Thoracic aorta (tissue), 2 donors: ENCODE data around the gene PAGR1. TPM values are rescaled to one million over a fixed set of nuclear protein-coding genes. Genes with fewer than 3 reads are reported as not detected.
A peak's percentile ranks its signal among the peaks of the same experiment; 100 is the strongest.

Source experiments
- ATAC-seq: fragments of 150-250 bp; one replicate; pipeline ENCODE4 v1.8.0; 2017; ENCODE audit warnings: low read depth; ENCODE audit not compliant: insufficient number of reproducible peaks, low FRiP score
- DNase-seq: peaks from one replicate; pipeline ENCODE4 v3.0.0-alpha.2; 2020; ENCODE audit warnings: low spot score
- H3K27ac ChIP-seq, 2 donors: fragments of 200-600 bp; sonication (generic); 1 replicate in 1 of 2; 2 replicates in 1 of 2; pipeline ENCODE4 v1.5.1; 2016; ENCODE audit warnings: mild to moderate bottlenecking in 2 of 2, moderate library complexity in 2 of 2
- H3K27me3 ChIP-seq: fragments of 200-600 bp; sonication (generic); replicated peaks from 2 replicates; pipeline ENCODE4 v1.6.0; 2016; ENCODE audit warnings: mild to moderate bottlenecking; ENCODE audit not compliant: insufficient read depth
- H3K36me3 ChIP-seq: fragments of 200-600 bp; sonication (generic); one replicate; pipeline ENCODE4 v1.5.1; 2016
- H3K4me1 ChIP-seq, 2 donors: fragments of 200-600 bp; sonication (generic); 1 replicate in 1 of 2; 2 replicates in 1 of 2; pipeline versions ENCODE4 v1.5.1 to v1.6.0; 2016; ENCODE audit warnings: low read depth in 2 of 2, mild to moderate bottlenecking in 1 of 2; ENCODE audit not compliant: control insufficient read depth in 1 of 2
- H3K4me3 ChIP-seq: fragments of 200-600 bp; sonication (generic); 2 replicates; pipeline ENCODE4 v1.5.1; 2016; ENCODE audit warnings: mild to moderate bottlenecking
- H3K9me3 ChIP-seq: fragments of 200-600 bp; sonication (generic); 2 replicates; pipeline ENCODE4 v1.5.1; 2016
- total RNA-seq, 2 donors: library from RNA; depleted of rRNA; stranded (reverse); fragments of >200 nt; gene quantifications; one replicate each; pipeline versions ENCODE4 v1.1.0 to v1.2.3, GENCODE V29; 2016
- TF ChIP-seq, protein P1 (sequence below): fragments of 200-600 bp; sonication (generic); IDR thresholded peaks from one replicate; pipeline ENCODE4 v1.5.1; 2019; ENCODE audit warnings: antibody characterized with exemption

Gene PAGR1
- total RNA-seq, 2 donors from 2014 or later = 40.8 to 45.2 TPM

DNA sequence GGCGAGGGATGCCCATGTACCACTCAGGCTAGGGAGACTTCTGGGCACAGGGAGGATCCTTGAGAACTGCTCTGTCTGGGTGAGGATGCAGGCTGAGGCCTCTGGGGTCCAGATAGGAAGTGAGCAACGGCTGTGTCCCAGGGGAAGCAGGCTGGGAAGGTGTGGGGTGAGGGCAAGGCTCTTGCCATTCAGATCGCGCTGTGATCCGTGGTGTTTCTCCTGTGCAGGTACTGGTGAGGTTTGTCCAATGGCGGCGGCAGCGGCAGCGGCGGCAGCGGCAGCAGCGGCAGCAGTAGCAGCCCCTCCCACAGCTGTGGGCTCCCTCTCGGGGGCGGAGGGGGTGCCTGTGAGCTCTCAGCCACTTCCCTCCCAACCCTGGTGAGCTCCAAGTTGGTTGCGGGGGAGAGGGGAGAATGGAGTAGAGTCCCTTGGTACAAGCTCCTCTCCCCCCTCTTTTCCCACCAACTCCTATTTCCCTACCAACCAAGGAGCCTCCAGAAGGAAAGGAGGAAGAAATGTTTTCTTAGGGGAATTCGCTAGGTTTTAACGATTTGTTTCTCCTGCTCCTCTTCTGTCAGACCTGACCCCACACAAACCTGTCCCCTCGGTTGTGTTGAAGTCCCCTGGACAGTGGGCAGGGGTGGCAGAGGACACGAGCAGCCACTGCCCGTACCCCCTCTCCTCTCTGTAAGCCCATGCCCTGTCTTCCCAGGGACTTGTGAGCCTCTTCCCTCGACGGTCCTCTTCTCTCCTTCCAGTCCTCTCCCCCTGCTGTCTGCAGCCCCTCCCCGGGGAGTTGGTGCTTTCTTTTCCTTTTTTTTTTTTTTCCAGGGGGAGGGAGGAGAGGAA is 5.9 kb upstream of the PAGR1 start:
- peak overlapping the region; percentile 79 for H3K4me3 ChIP-seq
- H3K4me1 ChIP-seq = peaks cover 45 to 70% of the 10 kb centered on the region in 2 donors
- TF ChIP-seq, protein P1, sequence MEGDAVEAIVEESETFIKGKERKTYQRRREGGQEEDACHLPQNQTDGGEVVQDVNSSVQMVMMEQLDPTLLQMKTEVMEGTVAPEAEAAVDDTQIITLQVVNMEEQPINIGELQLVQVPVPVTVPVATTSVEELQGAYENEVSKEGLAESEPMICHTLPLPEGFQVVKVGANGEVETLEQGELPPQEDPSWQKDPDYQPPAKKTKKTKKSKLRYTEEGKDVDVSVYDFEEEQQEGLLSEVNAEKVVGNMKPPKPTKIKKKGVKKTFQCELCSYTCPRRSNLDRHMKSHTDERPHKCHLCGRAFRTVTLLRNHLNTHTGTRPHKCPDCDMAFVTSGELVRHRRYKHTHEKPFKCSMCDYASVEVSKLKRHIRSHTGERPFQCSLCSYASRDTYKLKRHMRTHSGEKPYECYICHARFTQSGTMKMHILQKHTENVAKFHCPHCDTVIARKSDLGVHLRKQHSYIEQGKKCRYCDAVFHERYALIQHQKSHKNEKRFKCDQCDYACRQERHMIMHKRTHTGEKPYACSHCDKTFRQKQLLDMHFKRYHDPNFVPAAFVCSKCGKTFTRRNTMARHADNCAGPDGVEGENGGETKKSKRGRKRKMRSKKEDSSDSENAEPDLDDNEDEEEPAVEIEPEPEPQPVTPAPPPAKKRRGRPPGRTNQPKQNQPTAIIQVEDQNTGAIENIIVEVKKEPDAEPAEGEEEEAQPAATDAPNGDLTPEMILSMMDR = no peak

DNA sequence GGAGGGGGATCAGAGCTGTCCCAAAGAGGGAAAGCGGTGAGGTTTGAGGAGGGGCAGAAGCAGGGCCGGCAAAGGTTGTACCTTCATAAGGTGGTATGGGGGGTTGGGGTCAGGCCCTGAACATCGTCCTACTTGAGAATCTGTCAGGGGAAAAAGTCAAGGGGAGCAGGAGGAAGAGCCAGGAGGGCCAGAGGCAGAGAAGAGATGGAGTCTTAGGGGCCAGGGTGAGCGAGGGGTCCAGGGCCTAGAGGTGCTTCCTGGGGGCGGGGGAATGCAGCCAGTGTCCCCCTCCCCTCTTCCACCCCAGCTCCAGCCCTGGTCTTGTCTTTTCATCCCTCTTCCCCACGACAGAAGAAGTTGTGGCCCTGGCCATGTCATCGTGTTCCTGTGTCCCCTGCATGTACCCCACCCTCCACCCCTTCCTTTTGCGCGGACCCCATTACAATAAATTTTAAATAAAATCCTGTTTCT is 5.2 kb upstream of the PAGR1 start:
- TF ChIP-seq, protein P1 = no peak
- Histone ChIP-seq H3K9me3 (no peaks in the 10 kb centered on the region), H3K27me3 (no peaks in the 10 kb centered on the region), H3K27ac (peak overlapping the region; percentile 92 to 96), H3K36me3 (peaks cover 9% of the 10 kb centered on the region), H3K4me1 (peaks cover 47 to 73% of the 10 kb centered on the region in 2 donors), H3K4me3 (peak overlapping the region; percentile 79)
- ATAC-seq (no peak), DNase-seq (no peak)

More for the DNA sequence above, 5.9 kb upstream of the PAGR1 start:
- Histone ChIP-seq H3K36me3 (peaks cover 9% of the 10 kb centered on the region), H3K27ac (peak overlapping the region; percentile 92 to 96), H3K27me3 (no peaks in the 10 kb centered on the region), H3K9me3 (no peaks in the 10 kb centered on the region)
- ATAC-seq (no peak), DNase-seq (no peak)

DNA sequence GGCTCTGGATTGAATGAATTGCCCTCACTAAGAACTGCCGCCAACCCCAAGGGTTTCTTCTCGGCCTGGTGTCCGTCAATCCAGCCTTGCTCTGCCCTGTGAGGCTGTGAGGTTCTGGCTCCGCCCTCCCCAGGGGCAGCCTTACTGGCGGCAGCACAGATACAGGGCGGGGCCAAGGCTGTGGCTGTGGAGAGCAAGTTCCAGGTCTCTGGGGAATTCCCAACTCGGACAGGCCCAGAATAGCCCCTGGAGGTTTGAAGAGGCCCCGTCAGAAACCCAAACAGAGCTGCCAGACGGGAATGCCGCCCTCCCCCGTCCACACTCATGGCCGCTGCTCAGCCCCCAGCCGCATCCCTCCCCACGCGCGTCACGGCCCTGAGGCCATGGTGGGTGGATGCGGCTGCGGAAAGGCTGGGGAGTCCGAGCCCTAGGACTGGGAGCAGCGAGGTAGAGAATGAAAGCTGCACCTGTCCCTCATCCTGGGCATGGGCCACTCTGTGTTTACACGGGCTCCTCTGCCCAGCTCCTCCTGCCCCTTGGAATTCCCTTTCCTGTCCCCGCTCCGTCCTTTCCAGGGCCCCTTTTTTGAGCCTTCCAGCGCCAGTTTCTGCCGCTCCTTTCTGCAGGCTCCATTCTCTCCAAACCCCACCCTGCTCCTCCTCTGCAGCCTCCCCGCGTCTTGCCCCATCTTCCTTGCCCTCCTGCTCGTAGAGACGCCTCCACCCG is 4.6 kb upstream of the PAGR1 start:
- TF ChIP-seq, protein P1 = no peak
- peak overlapping the region; percentile 79 for H3K4me3 ChIP-seq
- peak; percentile 97 for DNase-seq

DNA sequence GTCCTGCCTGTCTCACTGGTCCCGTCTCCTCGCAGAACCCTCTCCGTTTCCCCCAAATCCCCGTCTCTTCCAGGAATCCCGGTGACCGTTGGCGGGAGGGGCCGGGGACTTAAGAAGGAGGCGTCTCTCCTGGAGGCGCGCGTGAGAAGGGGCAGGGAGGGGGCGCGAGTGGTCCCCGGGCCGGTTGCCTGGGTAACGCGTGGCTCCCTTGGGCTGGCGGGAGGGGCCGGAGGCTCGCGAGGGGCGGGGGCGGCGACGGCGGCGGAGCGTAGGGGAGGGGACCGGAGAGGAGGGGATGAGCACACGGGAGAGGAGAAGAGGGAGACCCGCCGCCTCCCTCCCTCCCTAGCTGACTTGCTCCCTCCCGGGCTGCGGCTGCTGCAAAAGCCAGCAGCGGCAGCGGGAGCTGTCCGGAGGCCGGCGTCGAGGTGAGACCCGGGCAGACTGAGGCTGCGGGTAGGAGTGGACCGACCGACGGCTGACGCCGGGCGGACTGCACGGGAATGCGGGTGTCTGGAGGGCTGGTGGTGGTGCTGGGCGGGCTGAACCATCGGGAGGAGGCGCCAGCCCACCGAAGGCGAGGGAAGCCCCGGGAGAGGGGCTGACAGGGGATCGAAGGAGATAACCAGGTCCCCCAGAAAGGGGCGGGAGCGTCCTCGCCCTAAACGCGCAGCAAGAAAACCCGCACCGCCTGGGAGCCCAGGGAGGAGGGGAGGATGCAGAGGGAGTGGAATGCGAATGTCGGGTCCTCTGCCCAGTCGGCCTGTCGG is 3.9 kb upstream of the PAGR1 start, which contains the start of gene PRRT2:
TSS of gene PRRT2 (plus strand) at position 298 of the 770 bp plus-strand sequence. CDS start 862 bp downstream, outside the sequence.
- ATAC-seq = no peak

More for the DNA sequence above, 4.6 kb upstream of the PAGR1 start:
- H3K4me1 ChIP-seq = peaks cover 47 to 73% of the 10 kb centered on the region in 2 donors
- H3K27me3 ChIP-seq = no peaks in the 10 kb centered on the region
- ATAC-seq = peak; percentile 25
- H3K9me3 ChIP-seq = no peaks in the 10 kb centered on the region
- H3K36me3 ChIP-seq = peaks cover 9% of the 10 kb centered on the region
- H3K27ac ChIP-seq = peak overlapping the region; percentile 92 to 96

More for the DNA sequence above, 3.9 kb upstream of the PAGR1 start, which contains the start of gene PRRT2:
- peak within 1 kb of the TSS; percentile 92 to 96 for H3K27ac ChIP-seq
- no peaks in the 10 kb centered on the region for H3K27me3 ChIP-seq
- no peaks in the 10 kb centered on the region for H3K9me3 ChIP-seq
- H3K4me3 ChIP-seq = peak within 1 kb of the TSS; percentile 79
- H3K4me1 ChIP-seq = peaks cover 50 to 77% of the 10 kb centered on the region in 2 donors
- TF ChIP-seq, protein P1 = no peak
- peaks cover 9% of the 10 kb centered on the region for H3K36me3 ChIP-seq
- DNase-seq = peak; percentile 50
